Skeletal muscle tissue (tissue), 4 donors: ENCODE results near the gene GTF3C1. TPM values are rescaled to one million over a fixed set of nuclear protein-coding genes. Genes with fewer than 3 reads are reported as not detected.

Source experiments
- H3K27ac ChIP-seq: one replicate; pipeline ENCODE4 v1.7.0; 2013; ENCODE audit warnings: mild to moderate bottlenecking, low read depth, low read length, inconsistent platforms
- H3K27me3 ChIP-seq, 3 donors: one replicate each; pipeline ENCODE4 v1.7.0; 2013; ENCODE audit warnings: low read length in 3 of 3; ENCODE audit not compliant: control insufficient read depth in 3 of 3, insufficient read depth in 3 of 3
- H3K36me3 ChIP-seq, 3 donors: one replicate each; pipeline ENCODE4 v1.7.0; 2013; ENCODE audit warnings: low read length in 3 of 3; ENCODE audit not compliant: control insufficient read depth in 3 of 3, insufficient read depth in 3 of 3
- H3K4me1 ChIP-seq, 3 donors: one replicate each; pipeline ENCODE4 v1.7.0; 2013; ENCODE audit warnings: low read length in 3 of 3, mild to moderate bottlenecking in 3 of 3; ENCODE audit not compliant: control insufficient read depth in 3 of 3, insufficient read depth in 3 of 3
- H3K4me3 ChIP-seq, 3 donors: one replicate each; pipeline ENCODE4 v1.7.0; 2013; ENCODE audit warnings: low read length in 3 of 3
- H3K9ac ChIP-seq, 3 donors: one replicate each; pipeline ENCODE4 v1.7.0; 2013; ENCODE audit warnings: low read length in 3 of 3, mild to moderate bottlenecking in 3 of 3, moderate library complexity in 2 of 3, low read depth in 1 of 3
- H3K9me3 ChIP-seq, 3 donors: one replicate each; pipeline ENCODE4 v1.7.0; 2013; ENCODE audit warnings: low read length in 3 of 3; ENCODE audit not compliant: control insufficient read depth in 3 of 3
- total RNA-seq: library from RNA; depleted of rRNA; stranded (reverse); fragments of >200 nt; gene quantifications from one replicate; pipeline ENCODE4 v1.2.3, GENCODE V29; 2014
- donor health status: Osteomylitis.

The GTF3C1 gene
- total RNA-seq, 1 donor from 2014 or later: 48.0 TPM

DNA sequence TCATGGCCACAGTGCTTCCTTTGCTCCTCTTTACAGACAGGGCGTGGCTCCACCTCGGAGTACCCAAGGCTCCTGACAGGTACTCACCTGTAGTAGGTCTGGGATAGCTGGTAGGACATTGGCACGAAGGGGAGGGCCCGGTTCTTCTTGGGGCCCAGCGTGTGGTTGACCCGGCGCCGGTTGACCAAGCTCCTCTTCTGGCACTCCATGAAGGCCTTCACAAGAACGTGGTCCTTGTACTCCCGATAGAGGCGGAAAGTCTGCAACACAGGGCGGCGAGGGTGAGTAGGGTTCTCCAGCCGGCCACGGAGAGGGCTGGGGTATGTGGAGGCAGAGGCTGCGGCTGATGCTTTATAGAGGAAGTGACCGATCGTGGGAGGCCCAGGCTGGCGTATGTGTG, 78.1 kb downstream of the GTF3C1 start:
- Histone ChIP-seq H3K9me3 (no peaks in the 10 kb centered on the region), H3K4me3 (no peak overlapping the region), H3K27me3 (no peaks in the 10 kb centered on the region), H3K4me1 (peaks cover 9 to 13% (median 10%) of the 10 kb centered on the region in 3 donors), H3K36me3 (peaks cover 84 to 99% (median 96%) of the 10 kb centered on the region in 3 donors), H3K9ac (no peak overlapping the region), H3K27ac (no peak overlapping the region)

- Histone ChIP-seq H3K4me3 (no peak overlapping the region), H3K9me3 (no peaks in the 10 kb centered on the region), H3K36me3 (peaks cover 78 to 98% (median 96%) of the 10 kb centered on the region in 3 donors), H3K9ac (peak overlapping the region in 1 of 3 donors; percentile 45), H3K27ac (peak overlapping the region; percentile 4), H3K4me1 (peaks cover 9 to 13% (median 10%) of the 10 kb centered on the region in 3 donors), H3K27me3 (no peaks in the 10 kb centered on the region)
Measured at GRCh38 chr16:27470567-27471431, 78.9 kb downstream of the GTF3C1 start.

- Histone ChIP-seq H3K27me3 (no peaks in the 10 kb centered on the region), H3K4me1 (peaks cover 9 to 13% (median 10%) of the 10 kb centered on the region in 3 donors), H3K27ac (no peak overlapping the region), H3K36me3 (peaks cover 80 to 97% (median 96%) of the 10 kb centered on the region in 3 donors), H3K9me3 (no peaks in the 10 kb centered on the region), H3K4me3 (no peak overlapping the region), H3K9ac (no peak overlapping the region)
Measured at GRCh38 chr16:27468941-27469531, 80.7 kb downstream of the GTF3C1 start.

GRCh38 chr16:27465483-27465879, 84.2 kb downstream of the GTF3C1 start:
- Histone ChIP-seq H3K4me1 (peaks cover 23 to 30% (median 29%) of the 10 kb centered on the region in 3 donors), H3K9ac (no peak overlapping the region), H3K27me3 (no peaks in the 10 kb centered on the region), H3K27ac (no peak overlapping the region), H3K4me3 (no peak overlapping the region), H3K36me3 (peaks cover 78 to 90% (median 85%) of the 10 kb centered on the region in 3 donors), H3K9me3 (no peaks in the 10 kb centered on the region)

DNA sequence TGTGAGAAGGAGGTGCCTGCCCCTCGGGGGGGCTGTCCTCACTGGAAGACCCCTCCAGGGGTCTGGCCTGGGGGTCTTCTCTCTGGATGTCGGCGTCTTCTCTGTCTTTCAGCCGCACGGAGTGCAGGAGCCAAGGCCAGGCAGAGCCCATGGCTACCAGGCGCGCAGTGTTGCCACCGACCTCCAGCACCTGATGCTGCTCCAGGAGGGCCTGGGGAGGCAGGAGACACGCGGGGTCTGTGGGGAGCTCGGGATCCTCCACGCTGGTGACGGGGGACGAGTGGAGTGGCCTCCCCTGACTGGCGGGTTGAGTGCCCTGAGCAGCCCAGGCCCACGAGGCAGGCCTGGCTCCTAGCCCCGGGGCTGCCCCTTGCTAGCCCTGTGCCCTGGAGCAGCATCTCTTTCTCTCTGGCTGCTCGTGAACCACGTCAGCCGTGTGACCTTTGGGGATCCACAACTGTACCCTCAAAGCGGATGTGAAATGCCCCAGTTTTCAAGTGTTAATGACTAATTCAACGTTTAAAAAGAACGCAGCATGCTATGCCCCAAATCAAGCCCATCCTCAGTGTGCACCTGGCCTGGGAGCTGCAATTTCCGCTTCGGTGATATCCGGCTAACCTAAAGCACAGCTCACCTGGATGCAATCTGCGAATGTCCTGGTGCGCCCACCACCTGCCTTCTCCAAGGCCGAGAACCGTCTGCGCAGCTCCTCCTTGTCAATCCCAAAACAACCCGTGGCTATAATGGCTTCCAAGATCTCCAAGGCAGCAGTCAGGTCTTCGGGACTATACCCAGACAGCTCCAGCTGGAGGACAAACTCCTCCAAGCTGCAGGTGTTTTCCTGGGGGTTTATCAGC, 84.9 kb downstream of the GTF3C1 start:
- Histone ChIP-seq H3K27ac (no peak overlapping the region), H3K4me1 (peaks cover 25 to 33% (median 31%) of the 10 kb centered on the region in 3 donors), H3K36me3 (peaks cover 71 to 85% (median 82%) of the 10 kb centered on the region in 3 donors), H3K4me3 (no peak overlapping the region), H3K9me3 (no peaks in the 10 kb centered on the region), H3K27me3 (no peaks in the 10 kb centered on the region), H3K9ac (no peak overlapping the region)

DNA sequence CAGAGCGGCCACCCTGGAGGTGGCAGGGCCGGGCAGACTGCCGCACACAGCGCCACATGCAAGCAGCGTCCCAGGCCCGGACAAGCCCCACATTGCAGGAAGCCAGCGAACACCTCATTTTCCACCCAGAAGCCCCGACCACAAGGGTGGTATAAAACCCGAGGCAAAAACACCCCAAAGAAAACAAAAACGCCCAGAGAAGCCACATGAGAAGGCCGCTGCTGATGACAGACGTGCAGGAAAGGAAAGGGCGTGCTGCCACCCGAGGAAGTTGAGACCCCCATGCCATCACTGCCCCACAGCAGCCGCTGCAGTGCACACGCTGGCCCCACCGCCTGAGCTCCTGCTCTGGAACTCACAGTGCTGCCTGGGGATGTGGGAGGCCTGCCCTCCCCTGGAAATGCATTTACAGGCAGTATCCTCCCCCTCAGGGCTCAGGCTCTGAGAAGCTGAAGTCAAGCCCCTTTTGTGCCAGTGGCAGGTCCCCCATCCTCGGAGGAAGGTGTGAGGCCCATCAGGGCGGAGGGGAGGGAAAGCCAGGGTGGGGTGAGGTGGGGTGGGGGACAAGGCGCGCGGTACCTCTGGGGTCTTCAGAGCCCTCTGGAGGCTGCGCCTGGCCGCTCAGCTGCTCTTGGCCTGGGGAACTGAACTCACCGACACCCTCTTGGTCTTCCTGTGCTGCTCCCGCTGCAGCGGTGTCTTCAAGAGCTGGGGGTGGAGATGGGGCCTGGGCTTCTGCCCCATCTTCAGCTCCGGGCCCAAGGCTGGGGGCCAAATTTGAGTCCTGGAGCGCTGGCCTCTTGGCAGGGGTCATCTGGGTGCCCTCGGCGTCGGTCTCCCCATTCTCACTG, 85.7 kb downstream of the GTF3C1 start:
- Histone ChIP-seq H3K4me3 (no peak overlapping the region), H3K9ac (no peak overlapping the region), H3K27ac (no peak overlapping the region), H3K4me1 (peaks cover 25 to 35% (median 33%) of the 10 kb centered on the region in 3 donors), H3K36me3 (peaks cover 67 to 83% (median 77%) of the 10 kb centered on the region in 3 donors), H3K9me3 (no peaks in the 10 kb centered on the region), H3K27me3 (no peaks in the 10 kb centered on the region)

- Histone ChIP-seq H3K9me3 (no peaks in the 10 kb centered on the region), H3K4me3 (no peak overlapping the region), H3K27ac (no peak overlapping the region), H3K4me1 (peaks cover 25 to 35% (median 33%) of the 10 kb centered on the region in 3 donors), H3K9ac (peak overlapping the region in 1 of 3 donors; percentile 69), H3K27me3 (no peaks in the 10 kb centered on the region), H3K36me3 (peaks cover 62 to 76% (median 74%) of the 10 kb centered on the region in 3 donors)
Measured at GRCh38 chr16:27462846-27463682, 86.6 kb downstream of the GTF3C1 start.

GRCh38 chr16:27462200-27462845, 87.4 kb downstream of the GTF3C1 start:
- peak overlapping the region; percentile 41 for H3K27ac ChIP-seq
- peak overlapping the region in 1 of 3 donors; percentile 69 for H3K9ac ChIP-seq
- H3K4me1 ChIP-seq: peaks cover 25 to 37% (median 33%) of the 10 kb centered on the region in 3 donors
- H3K9me3 ChIP-seq: no peaks in the 10 kb centered on the region
- H3K36me3 ChIP-seq: peaks cover 58 to 68% (median 67%) of the 10 kb centered on the region in 3 donors
- no peaks in the 10 kb centered on the region for H3K27me3 ChIP-seq
- no peak overlapping the region for H3K4me3 ChIP-seq
